Ovary (tissue), 9 donors: ENCODE data around the gene DYNC2LI1. TPM values are rescaled to one million over a fixed set of nuclear protein-coding genes. Genes with fewer than 3 reads are reported as not detected.

Experiments used
- DNase-seq, 5 donors: peaks; one replicate each; pipeline ENCODE4 v3.0.0-alpha.2; 2019 to 2020
- H3K27ac ChIP-seq, 2 donors: fragments of 200-600 bp; one replicate each; pipeline versions ENCODE4 v1.5.1 to v1.8.0; 2019 to 2022
- H3K27me3 ChIP-seq: fragments of 200-600 bp; one replicate; pipeline ENCODE4 v1.8.0; 2022
- H3K36me3 ChIP-seq: fragments of 200-600 bp; sonication (generic); one replicate; pipeline ENCODE4 v1.5.1; 2019
- H3K4me1 ChIP-seq: one replicate; pipeline ENCODE4 v1.8.1; 2013; ENCODE audit warnings: mild to moderate bottlenecking, moderate library complexity; ENCODE audit not compliant: insufficient read depth
- H3K4me3 ChIP-seq: fragments of 200-600 bp; sonication (generic); one replicate; pipeline ENCODE4 v1.5.1; 2017
- H3K9me3 ChIP-seq, 2 donors: fragments of 200-600 bp in 1 of 2; sonication (generic) in 1 of 2; one replicate each; pipeline versions ENCODE4 v1.5.1 to v1.8.1; 2013 to 2019; ENCODE audit warnings: mild to moderate bottlenecking in 1 of 2, moderate library complexity in 1 of 2
- EP300 ChIP-seq: sonication (generic); formaldehyde crosslinking; IDR thresholded peaks from one replicate; pipeline ENCODE4 v1.6.1; 2017; ENCODE audit warnings: antibody characterized with exemption
- POLR2A ChIP-seq: fragments of 450-650 bp; IDR thresholded peaks from one replicate; pipeline ENCODE4 v1.6.1; 2017; ENCODE audit warnings: antibody characterized with exemption, mild to moderate bottlenecking, moderate library complexity
- WGBS, 3 donors: extraction: QIAGEN DNeasy Blood & Tissue Kit in 1 of 3; methylation state at CpG; one replicate each; pipeline versions ENCODE4 v1.1.5 to v1.1.7; 2013 to 2017; 5-methylcytosine and 5-hydroxymethylcytosine counted together
- intact Hi-C, 4 donors: fragments of 100-400 bp; cut with DNase I; formaldehyde crosslinking; loops; one replicate each; pipeline versions ENCODE4 v1.11.0 to v1.15.1; 2022 to 2023
- polyA plus RNA-seq, 2 donors: library from polyadenylated mRNA; stranded (reverse); fragments of 200-250 nt in 1 of 2; fragments of 350-450 nt in 1 of 2; fragmentation: Illumina TruSeq in 1 of 2; extraction: RNeasy Lipid Tissue Mini Kit (QIAGEN cat#74804) in 1 of 2; gene quantifications; one replicate each; pipeline ENCODE4 v1.2.3, GENCODE V29; 2013 to 2014
- total RNA-seq, 7 donors: library from RNA; depleted of rRNA in 2 of 7; stranded (reverse); fragments of >200 nt in 2 of 7; fragmentation: NEBNext Ultra II Directional in 3 of 7; extraction: Animal tissue kit (Norgen Biotek cat#: 25700) in 3 of 7; gene quantifications; one replicate each; pipeline versions ENCODE4 v1.1.0 to v1.2.4, GENCODE V29; 2016 to 2023
- TF ChIP-seq, protein P1 (sequence below), 3 donors: fragments of 450-650 bp in 2 of 3; fragments of 200-600 bp in 1 of 3; IDR thresholded peaks; one replicate each; pipeline versions ENCODE4 v1.5.1 to v1.8.0; 2016 to 2022; ENCODE audit warnings: antibody characterized with exemption in 3 of 3, mild to moderate bottlenecking in 1 of 3
- donor health status: DM: no; HTN: no; CAD: no; lungs with moderate emphysema.
- donor health status: DM: no; HTN: no; CAD: no.
- donor health status: Bipolar disorder and iron deficiency.
- donor health status: DM: yes; HTN: yes; CAD: no.
- donor health status: DM: no; HTN: no; CAD: no.
- donor health status: DM: yes; HTN: yes; CAD: no.

DYNC2LI1 gene
- total and polyA plus RNA-seq, 9 donors = 18.1 to 54.3 (median 31.6) TPM

DNA sequence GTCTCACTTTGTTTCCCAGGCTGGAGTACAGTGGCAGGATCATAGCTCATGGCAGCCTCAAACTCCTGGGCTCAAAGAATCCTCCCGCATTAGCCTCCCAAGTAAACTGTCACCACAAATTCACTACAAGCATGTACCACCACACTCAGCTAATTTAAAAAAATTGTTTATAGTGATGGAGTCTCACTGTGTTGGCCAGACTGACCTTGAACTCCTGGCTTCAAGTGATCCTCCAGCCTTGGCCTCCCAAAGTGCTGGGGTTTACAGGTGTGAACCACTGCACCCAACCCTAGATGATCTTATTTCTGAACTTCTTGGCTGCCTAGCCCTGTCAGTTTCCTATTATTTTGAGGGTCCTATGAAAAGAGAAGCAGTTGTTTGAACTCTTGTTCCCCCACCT lies 14.8 kb downstream of the DYNC2LI1 start:
- Histone ChIP-seq H3K9me3 (no peaks in the 10 kb centered on the region), H3K27me3 (no peaks in the 10 kb centered on the region), H3K27ac (peak overlapping the region in 1 of 2 donors; percentile 43), H3K4me1 (no peaks in the 10 kb centered on the region), H3K36me3 (no peaks in the 10 kb centered on the region), H3K4me3 (no peak overlapping the region)
- TF ChIP-seq EP300 (no peak), POLR2A (no peak)
- TF ChIP-seq, protein P1, sequence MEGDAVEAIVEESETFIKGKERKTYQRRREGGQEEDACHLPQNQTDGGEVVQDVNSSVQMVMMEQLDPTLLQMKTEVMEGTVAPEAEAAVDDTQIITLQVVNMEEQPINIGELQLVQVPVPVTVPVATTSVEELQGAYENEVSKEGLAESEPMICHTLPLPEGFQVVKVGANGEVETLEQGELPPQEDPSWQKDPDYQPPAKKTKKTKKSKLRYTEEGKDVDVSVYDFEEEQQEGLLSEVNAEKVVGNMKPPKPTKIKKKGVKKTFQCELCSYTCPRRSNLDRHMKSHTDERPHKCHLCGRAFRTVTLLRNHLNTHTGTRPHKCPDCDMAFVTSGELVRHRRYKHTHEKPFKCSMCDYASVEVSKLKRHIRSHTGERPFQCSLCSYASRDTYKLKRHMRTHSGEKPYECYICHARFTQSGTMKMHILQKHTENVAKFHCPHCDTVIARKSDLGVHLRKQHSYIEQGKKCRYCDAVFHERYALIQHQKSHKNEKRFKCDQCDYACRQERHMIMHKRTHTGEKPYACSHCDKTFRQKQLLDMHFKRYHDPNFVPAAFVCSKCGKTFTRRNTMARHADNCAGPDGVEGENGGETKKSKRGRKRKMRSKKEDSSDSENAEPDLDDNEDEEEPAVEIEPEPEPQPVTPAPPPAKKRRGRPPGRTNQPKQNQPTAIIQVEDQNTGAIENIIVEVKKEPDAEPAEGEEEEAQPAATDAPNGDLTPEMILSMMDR (IDR thresholded peaks at IDR 0.05) = no peak
- intact Hi-C loops = no loop called here
- no peak for DNase-seq
- WGBS, 3 donors = 95 to 100% (median 100%) methylated on average over 1 of the region's 1 CpG

DNA sequence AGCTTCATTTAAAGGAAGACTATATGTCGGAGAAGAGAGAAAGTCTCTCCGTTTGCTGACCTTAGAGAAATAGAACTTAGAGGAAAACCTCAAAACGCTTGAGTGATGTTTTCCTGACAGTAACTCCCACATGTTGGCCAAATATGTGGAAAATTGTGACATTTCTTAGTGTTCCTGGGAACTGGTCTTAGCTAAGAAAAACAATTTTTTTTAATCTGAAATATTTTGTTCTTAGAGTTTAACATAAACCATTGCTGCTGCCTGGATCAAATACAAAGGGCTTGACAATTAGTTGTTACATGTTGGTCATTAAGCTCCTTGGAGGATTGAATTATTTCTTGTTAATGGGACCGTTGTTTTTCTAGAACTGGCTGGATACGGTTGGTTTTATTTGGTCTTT lies 16.3 kb downstream of the DYNC2LI1 start:
- Histone ChIP-seq H3K4me3 (no peak overlapping the region), H3K9me3 (no peaks in the 10 kb centered on the region), H3K27me3 (no peaks in the 10 kb centered on the region), H3K27ac (peak overlapping the region in 1 of 2 donors; percentile 40), H3K4me1 (no peaks in the 10 kb centered on the region), H3K36me3 (no peaks in the 10 kb centered on the region)
- no peak for DNase-seq
- intact Hi-C loops = no loop called here
- TF ChIP-seq, protein P1 (IDR thresholded peaks at IDR 0.05) = no peak
- no peak for TF ChIP-seq POLR2A
- TF ChIP-seq EP300 = no peak
- WGBS, 3 donors = 13 to 15% (median 13%) methylated on average over 5 of the region's 5 CpGs

DNA sequence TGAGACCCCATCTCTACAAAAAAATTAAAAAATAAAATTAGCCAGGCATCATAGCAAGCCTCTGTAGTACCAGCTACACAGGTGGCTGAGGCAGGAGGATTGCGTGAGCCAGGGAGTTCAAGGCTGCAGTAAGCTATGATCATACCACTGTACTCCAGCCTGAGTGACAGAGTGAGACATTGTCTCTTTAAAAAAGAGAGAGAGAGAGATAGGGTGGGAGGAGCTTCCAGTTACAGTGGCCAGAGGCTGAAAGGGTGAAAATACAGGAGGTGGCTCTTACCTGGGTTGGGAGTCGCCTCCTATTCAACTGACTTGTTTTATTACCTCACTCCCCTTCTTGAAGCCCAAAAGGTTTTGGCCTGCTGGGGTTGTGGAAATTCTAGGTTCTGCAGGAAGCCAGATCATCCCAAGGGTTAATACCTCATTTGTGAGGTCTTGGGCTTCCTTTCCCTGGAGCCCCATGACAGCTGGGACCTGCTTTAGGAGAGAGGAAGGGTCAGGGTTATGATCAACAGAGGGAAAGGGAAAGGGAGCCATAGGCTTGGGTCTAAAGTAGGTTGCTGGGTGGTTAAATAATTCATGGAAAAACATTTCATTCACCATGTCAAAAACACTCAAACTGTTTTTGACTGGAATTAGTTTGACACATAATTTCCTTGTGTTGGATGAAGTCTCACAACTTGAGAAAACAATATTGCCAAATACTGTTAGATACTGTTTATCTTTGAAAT lies 17.4 kb downstream of the DYNC2LI1 start:
- intact Hi-C loops = no loop called here
- no peak for DNase-seq
- H3K27me3 ChIP-seq = no peaks in the 10 kb centered on the region
- no peak for TF ChIP-seq EP300
- WGBS, 3 donors = 93 to 100% (median 97%) methylated on average over 2 of the region's 2 CpGs
- H3K9me3 ChIP-seq = no peaks in the 10 kb centered on the region
- H3K27ac ChIP-seq = peak overlapping the region in 1 of 2 donors; percentile 31
- no peaks in the 10 kb centered on the region for H3K36me3 ChIP-seq
- H3K4me3 ChIP-seq = no peak overlapping the region
- H3K4me1 ChIP-seq = no peaks in the 10 kb centered on the region

DNA sequence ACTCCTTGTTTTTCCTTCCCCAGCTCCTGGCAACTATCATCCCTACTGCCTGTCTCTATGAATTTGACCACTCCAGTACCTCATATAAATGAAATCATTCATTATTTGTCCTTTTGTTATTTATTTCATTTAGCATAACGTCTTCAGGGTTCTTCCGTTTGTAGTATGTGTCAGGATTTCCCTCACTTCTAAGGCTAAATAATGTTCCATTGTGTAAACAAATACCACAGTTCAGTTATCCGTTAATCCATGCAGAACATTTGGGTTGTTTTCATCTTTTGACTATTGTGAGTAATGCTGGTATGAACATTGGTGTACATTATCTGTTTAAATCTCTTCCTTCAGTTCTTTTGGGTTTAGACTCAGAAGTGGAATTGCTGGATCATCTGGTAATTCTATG lies 18.8 kb downstream of the DYNC2LI1 start:
- Histone ChIP-seq H3K27me3 (no peaks in the 10 kb centered on the region), H3K36me3 (no peaks in the 10 kb centered on the region), H3K4me1 (no peaks in the 10 kb centered on the region), H3K27ac (no peak overlapping the region), H3K9me3 (no peaks in the 10 kb centered on the region), H3K4me3 (no peak overlapping the region)
- intact Hi-C loops = no loop called here
- WGBS, 3 donors = 80 to 88% (median 86%) methylated on average over 3 of the region's 3 CpGs
- TF ChIP-seq POLR2A (no peak), EP300 (no peak)
- TF ChIP-seq, protein P1 (IDR thresholded peaks at IDR 0.05) = no peak
- no peak for DNase-seq

DNA sequence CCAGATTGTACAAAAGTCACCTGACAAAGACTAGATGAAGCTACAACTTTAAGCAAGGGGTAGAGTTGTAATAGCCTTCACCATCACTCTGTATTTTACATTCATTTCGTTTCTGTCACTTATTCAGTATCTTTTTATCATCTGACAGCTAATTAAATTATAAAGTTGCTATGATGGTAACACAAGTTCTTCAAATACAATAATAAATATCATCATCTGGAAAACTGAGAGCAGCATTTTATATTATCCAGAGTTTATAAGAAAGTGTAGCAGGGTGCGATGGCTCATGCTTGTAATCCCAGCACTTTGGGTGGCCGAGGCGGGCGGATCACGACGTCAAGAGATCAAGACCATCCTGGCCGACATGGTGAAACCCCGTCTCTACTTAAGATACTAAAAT lies 21.1 kb downstream of the DYNC2LI1 start:
- Histone ChIP-seq H3K27ac (no peak overlapping the region), H3K36me3 (no peaks in the 10 kb centered on the region), H3K4me3 (no peak overlapping the region), H3K9me3 (no peaks in the 10 kb centered on the region), H3K27me3 (no peaks in the 10 kb centered on the region), H3K4me1 (no peaks in the 10 kb centered on the region)
- DNase-seq = no peak
- intact Hi-C loops = no loop called here
- WGBS, 3 donors = 93 to 96% (median 94%) methylated on average over 9 of the region's 9 CpGs
- TF ChIP-seq, protein P1 (IDR thresholded peaks at IDR 0.05) = no peak
- TF ChIP-seq EP300 (no peak), POLR2A (no peak)
